Muscle of leg (tissue), 9 donors: ENCODE measurements around the gene CLIP2. TPM values are rescaled to one million over a fixed set of nuclear protein-coding genes. Genes with fewer than 3 reads are reported as not detected.

Experiments
- polyA plus RNA-seq, 8 donors: library from polyadenylated mRNA; unstranded; fragments of 120-200 nt; gene quantifications; one replicate each; pipeline versions ENCODE4 v1.2.1 to v1.2.3, GENCODE V29; 2013; ENCODE audit warnings: inconsistent platforms in 1 of 8, low replicate concordance in 1 of 8; ENCODE audit not compliant: insufficient read length in 8 of 8, insufficient read depth in 1 of 8
- total RNA-seq: library from RNA; stranded (reverse); fragments of 120-200 nt; gene quantifications from one replicate; pipeline ENCODE4 v1.2.4, GENCODE V29; 2013

Gene CLIP2
- total and polyA plus RNA-seq, 9 donors = 11.0 to 30.3 (median 21.1) TPM

Other genes starting within 250 kb of the CLIP2 start
- 9.6 TPM for gene LIMK1, start 205.6 kb upstream of the CLIP2 start, total RNA-seq
- gene LIMK1, start 205.6 kb upstream of the CLIP2 start, polyA plus RNA-seq = 10 to 100 TPM; 11.2 to 21.9 (median 17.0) TPM
- gene EIF4H, start 115.1 kb upstream of the CLIP2 start, total RNA-seq = 141 TPM
- gene EIF4H, start 115.1 kb upstream of the CLIP2 start, polyA plus RNA-seq = 100 to 1,000 TPM; 204 to 248 (median 230) TPM
- 2.1 TPM for gene LAT2, start 79.4 kb upstream of the CLIP2 start, total RNA-seq
- 1 to 10 TPM; 3.5 to 4.6 (median 3.9) TPM for gene LAT2, start 79.4 kb upstream of the CLIP2 start, polyA plus RNA-seq
- gene RFC2, start 35.0 kb upstream of the CLIP2 start, total RNA-seq = 27.5 TPM
- 10 to 100 TPM; 30.3 to 39.5 (median 38.3) TPM for gene RFC2, start 35.0 kb upstream of the CLIP2 start, polyA plus RNA-seq
- 12.5 TPM for gene GTF2IRD1, start 164.5 kb downstream of the CLIP2 start, total RNA-seq
- 10 to 100 TPM; 35.4 to 44.3 (median 41.2) TPM for gene GTF2IRD1, start 164.5 kb downstream of the CLIP2 start, polyA plus RNA-seq